GM19438 (cell line): ENCODE results near the gene A1CF.

Experiments used
- ATAC-seq: cut with Tn5 transposase; IDR thresholded peaks from one replicate; pipeline ENCODE4 v1.9.1; 2021; ENCODE audit warnings: low read depth; ENCODE audit not compliant: unreplicated experiment

The A1CF gene

GRCh38 chr10:50866317-50866716 is 19.1 kb downstream of the A1CF start:
- no peak for ATAC-seq

- no peak for ATAC-seq
Measured at GRCh38 chr10:50862719-50863118, 22.7 kb downstream of the A1CF start.

GRCh38 chr10:50861370-50861769 is 24.1 kb downstream of the A1CF start:
- ATAC-seq: no peak

- ATAC-seq: no peak
Measured at GRCh38 chr10:50857579-50857978, 27.8 kb downstream of the A1CF start.

- no peak for ATAC-seq
Measured at GRCh38 chr10:50855461-50855860, 30.0 kb downstream of the A1CF start.

GRCh38 chr10:50855015-50855414 is 30.4 kb downstream of the A1CF start:
- ATAC-seq: no peak

GRCh38 chr10:50853557-50853956 is 31.9 kb downstream of the A1CF start:
- ATAC-seq: no peak

- ATAC-seq: no peak
Measured at GRCh38 chr10:50851884-50852671, 33.3 kb downstream of the A1CF start.

- no peak for ATAC-seq
Measured at GRCh38 chr10:50850578-50851230, 34.7 kb downstream of the A1CF start.

- no peak for ATAC-seq
Measured at GRCh38 chr10:50846753-50847152, 38.7 kb downstream of the A1CF start.

GRCh38 chr10:50837095-50837494 is 48.3 kb downstream of the A1CF start:
- ATAC-seq: no peak

GRCh38 chr10:50832171-50832751 is 53.2 kb downstream of the A1CF start:
- no peak for ATAC-seq

GRCh38 chr10:50830066-50830465 is 55.4 kb downstream of the A1CF start:
- ATAC-seq: no peak

- ATAC-seq: no peak
Measured at GRCh38 chr10:50824782-50825181, 60.6 kb downstream of the A1CF start.

- ATAC-seq: no peak
Measured at GRCh38 chr10:50823789-50824188, 61.6 kb downstream of the A1CF start.

GRCh38 chr10:50809596-50809995 is 75.8 kb downstream of the A1CF start:
- no peak for ATAC-seq

- ATAC-seq: no peak
Measured at GRCh38 chr10:50807851-50808776, 77.3 kb downstream of the A1CF start.

GRCh38 chr10:50805981-50806622 is 79.3 kb downstream of the A1CF start:
- ATAC-seq: no peak

- no peak for ATAC-seq
Measured at GRCh38 chr10:50799595-50799994, 85.8 kb downstream of the A1CF start.

- no peak for ATAC-seq
Measured at GRCh38 chr10:50798297-50798696, 87.1 kb downstream of the A1CF start.
